H1 (cell line): ENCODE data around the gene DOCK11. TPM values are rescaled to one million over a fixed set of nuclear protein-coding genes. Genes with fewer than 3 reads are reported as not detected.

ENCODE experiments used
- CHD7 ChIP-seq: fragments of 300-600 bp; sonication (generic); IDR thresholded peaks from 2 replicates; pipeline ENCODE4 v1.7.1; 2012; ENCODE audit warnings: low read length, moderate library complexity, mild to moderate bottlenecking, inconsistent platforms; ENCODE audit not compliant: insufficient replicate concordance
- EP300 ChIP-seq, 2 experiments: IDR thresholded peaks; 1 replicate in 1 of 2; 2 replicates in 1 of 2; pipeline ENCODE4 v1.6.1; 2011 to 2012; ENCODE audit warnings: low read depth in 2 of 2, low read length in 2 of 2, mild to moderate bottlenecking in 2 of 2, borderline replicate concordance in 1 of 2, inconsistent platforms in 1 of 2, moderate library complexity in 1 of 2
- SUZ12 ChIP-seq: fragments of 200-600 bp; sonication (generic); IDR thresholded peaks from 2 replicates; pipeline ENCODE4 v1.6.1; 2012; ENCODE audit warnings: mild to moderate bottlenecking, inconsistent platforms, low read length, moderate library complexity, mixed read lengths
- polyA plus RNA-seq, 7 experiments: library from polyadenylated mRNA; depleted of rRNA in 3 of 7; stranded (reverse) in 5 of 7; unstranded in 2 of 7; fragments of >200 nt in 5 of 7; fragments of 200-250 nt in 2 of 7; gene quantifications; 1 replicate in 5 of 7; 2 replicates in 1 of 7; 4 replicates in 1 of 7; pipeline versions ENCODE4 v1.2.1 to v1.2.3, GENCODE V29; 2011 to 2013; ENCODE audit warnings: missing spikeins in 2 of 7, mixed read lengths in 2 of 7
- total RNA-seq: library from RNA; stranded (reverse); fragmentation: NEBNext Ultra II Directional; extraction: Animal tissue kit (Norgen Biotek cat#: 25700); gene quantifications from 2 replicates; pipeline ENCODE4 v1.2.1, GENCODE V29; 2021

The DOCK11 gene
- total and polyA plus RNA-seq, 2 of the 8 experiments (the other 6 are each of a cell fraction or from before 2014, with no cell fraction given), result 4.9 to 12.0 TPM

- TF ChIP-seq CHD7 (no peak), EP300 (IDR thresholded peaks at IDR 0.05; ENCODE audit: borderline replicate concordance in 1 of 2, low read depth in 2 of 2, low read length in 2 of 2) (no peak), SUZ12 (no peak)
- TF ChIP-seq, all 59 proteins: peak for 0
Measured at GRCh38 chrX:118552121-118552900, 56.7 kb downstream of the DOCK11 start (continued).
